Neutrophil (primary cell): ENCODE measurements around the gene SERPINB6.
A peak's percentile ranks its signal among the peaks of the same experiment; 100 is the strongest.
"Not testable (repeated sequence)": the region's sequence is repeated elsewhere in the genome, so short reads cannot be mapped to it uniquely, and the experiment has no call there.

Experiments used
- H3K27ac ChIP-seq: fragments of 200-600 bp; sonication (generic); 2 replicates; pipeline ENCODE4 v1.5.1; 2016; ENCODE audit warnings: mild to moderate bottlenecking, moderate library complexity
- H3K27me3 ChIP-seq: fragments of 200-600 bp; sonication (generic); 2 replicates; pipeline ENCODE4 v1.6.0; 2016; ENCODE audit warnings: mild to moderate bottlenecking
- H3K36me3 ChIP-seq: fragments of 200-600 bp; sonication (generic); 2 replicates; pipeline ENCODE4 v1.5.1; 2017
- H3K4me1 ChIP-seq, 2 experiments: fragments of 200-600 bp in 1 of 2; sonication (generic) in 1 of 2; 1 replicate in 1 of 2; 2 replicates in 1 of 2; pipeline versions ENCODE4 v1.5.1 to v1.6.1; 2013 to 2016; ENCODE audit warnings: low read depth in 1 of 2, low read length in 1 of 2, mild to moderate bottlenecking in 1 of 2, moderate library complexity in 1 of 2; ENCODE audit not compliant: control insufficient read depth in 1 of 2, insufficient read depth in 1 of 2
- H3K4me3 ChIP-seq, 2 experiments: fragments of 200-600 bp in 1 of 2; sonication (generic) in 1 of 2; 1 replicate in 1 of 2; 2 replicates in 1 of 2; pipeline ENCODE4 v1.5.1; 2013 to 2016; ENCODE audit warnings: low read depth in 1 of 2, low read length in 1 of 2, mild to moderate bottlenecking in 1 of 2, moderate library complexity in 1 of 2
- H3K9me3 ChIP-seq: fragments of 200-600 bp; sonication (generic); 2 replicates; pipeline ENCODE4 v1.5.1; 2016
- CTCF ChIP-seq: fragments of 200-600 bp; sonication (generic); IDR thresholded peaks from 2 replicates; pipeline ENCODE4 v1.5.1; 2016; ENCODE audit warnings: antibody characterized with exemption

The SERPINB6 gene

GRCh38 chr6:3005077-3005476 lies 33.7 kb upstream of the SERPINB6 start:
- Histone ChIP-seq H3K9me3 (no peaks in the 10 kb centered on the region), H3K4me1 (peaks cover 49 to 58% of the 10 kb centered on the region in 2 experiments), H3K4me3 (no peak overlapping the region), H3K27me3 (no peaks in the 10 kb centered on the region), H3K36me3 (peaks cover 75% of the 10 kb centered on the region), H3K27ac (peak overlapping the region; percentile 61)
- no peak for TF ChIP-seq CTCF

- H3K4me3 ChIP-seq, H3K9me3 ChIP-seq, H3K27me3 ChIP-seq: not testable (repeated sequence)
- Histone ChIP-seq H3K36me3 (peaks cover 57% of the 10 kb centered on the region), H3K4me1 (peaks cover 66 to 70% of the 10 kb centered on the region in 2 experiments), H3K27ac (peak overlapping the region; percentile 93)
Observed at GRCh38 chr6:3003226-3003625, 31.9 kb upstream of the SERPINB6 start.

GRCh38 chr6:3001773-3002293 lies 30.5 kb upstream of the SERPINB6 start:
- TF ChIP-seq CTCF: peak; percentile 86
- Histone ChIP-seq H3K4me1 (peaks cover 65% of the 10 kb centered on the region in 2 experiments), H3K27ac (peak overlapping the region; percentile 93), H3K4me3 (peak overlapping the region; percentile 98), H3K27me3 (no peaks in the 10 kb centered on the region), H3K9me3 (no peaks in the 10 kb centered on the region), H3K36me3 (peaks cover 43% of the 10 kb centered on the region)

GRCh38 chr6:3001146-3001772 lies 29.9 kb upstream of the SERPINB6 start:
- Histone ChIP-seq H3K9me3 (no peaks in the 10 kb centered on the region), H3K4me3 (peak overlapping the region; percentile 98), H3K27ac (peak overlapping the region; percentile 93), H3K36me3 (peaks cover 37% of the 10 kb centered on the region), H3K27me3 (no peaks in the 10 kb centered on the region), H3K4me1 (peaks cover 59% of the 10 kb centered on the region in 2 experiments)
- no peak for TF ChIP-seq CTCF

GRCh38 chr6:2999618-3000557 lies 28.5 kb upstream of the SERPINB6 start, which contains the start of gene NQO2:
NQO2 (plus strand) TSS chr6:2999894; CDS start chr6:3006553, 6,659 bp downstream.
- peaks cover 24% of the 10 kb centered on the region for H3K36me3 ChIP-seq
- no peaks in the 10 kb centered on the region for H3K27me3 ChIP-seq
- H3K27ac ChIP-seq: peak within 1 kb of the TSS; percentile 93
- H3K4me1 ChIP-seq: peaks cover 46 to 54% of the 10 kb centered on the region in 2 experiments
- peak within 1 kb of the TSS; percentile 98 for H3K4me3 ChIP-seq
- peak; percentile 67 for TF ChIP-seq CTCF
- no peaks in the 10 kb centered on the region for H3K9me3 ChIP-seq
